ENCODE results near the gene IL4. TPM values are rescaled to one million over a fixed set of nuclear protein-coding genes. Genes with fewer than 3 reads are reported as not detected.

The IL4 gene
- total and polyA plus RNA-seq, 9 of the 15 experiments (the other 6 are each of a cell fraction or from before 2014, with no cell fraction given), result 0.22 to 0.62 TPM; not detected in 7

GRCh38 chr5:132663771-132664695 lies 9.8 kb upstream of the IL4 start (continued):
- TF ChIP-seq ZNF766 (CRISPR knock-in tag; conservative IDR thresholded peaks at IDR 0.05), result peak; percentile 71
- no peak for TF ChIP-seq TRIM28 (IDR thresholded peaks at IDR 0.05)
- TF ChIP-seq ZNF449 (CRISPR knock-in tag; IDR thresholded peaks at IDR 0.05), result 0 out of 2 replicates have a peak, but pooled peaks have one; percentile 74
- no peak for TF ChIP-seq ZSCAN32 (CRISPR knock-in tag; IDR thresholded peaks at IDR 0.05)
- TF ChIP-seq CAMTA2 (CRISPR knock-in tag; conservative IDR thresholded peaks at IDR 0.05), result 0 out of 2 replicates have a peak, but pooled peaks have one; percentile 37
- TF ChIP-seq ZFP1 (CRISPR knock-in tag; IDR thresholded peaks at IDR 0.05), result peak; percentile 38; the same call in 1 of the 2 replicates
- TF ChIP-seq CBFA2T3 (IDR thresholded peaks at IDR 0.05), result 0 out of 2 replicates have a peak, but pooled peaks have one; percentile 21
- TF ChIP-seq MBD2 (IDR thresholded peaks at IDR 0.05; ENCODE audit: borderline replicate concordance, low read depth), result no peak
- 0 out of 2 replicates have a peak, but pooled peaks have one; percentile 30 for TF ChIP-seq GABPA (tag; conservative IDR thresholded peaks at IDR 0.05; ENCODE audit: low read depth)
- no peak for TF ChIP-seq TRIM25 (IDR thresholded peaks at IDR 0.05; ENCODE audit: borderline replicate concordance)
- TF ChIP-seq HINFP (tag; conservative IDR thresholded peaks at IDR 0.05; ENCODE audit: low read depth), result no peak
- no peak for TF ChIP-seq GATAD2A (IDR thresholded peaks at IDR 0.05)
- no peak for TF ChIP-seq HOMEZ (CRISPR knock-in tag; IDR thresholded peaks at IDR 0.05)
- TF ChIP-seq MAX (CRISPR knock-in tag; IDR thresholded peaks at IDR 0.05), result peak; percentile 91
- TF ChIP-seq SMARCA4 (IDR thresholded peaks at IDR 0.05), result peak; percentile 46
- TF ChIP-seq ARID1B (IDR thresholded peaks at IDR 0.05), result peak; percentile 69
- TF ChIP-seq HMGXB4 (CRISPR knock-in tag; IDR thresholded peaks at IDR 0.05), result no peak

Measured in K562 (cell line).